Thymus (tissue), 11 donors: ENCODE data around the gene GPR21. TPM values are rescaled to one million over a fixed set of nuclear protein-coding genes. Genes with fewer than 3 reads are reported as not detected.

Experiments
- DNase-seq, 9 donors: peaks; one replicate each; pipeline ENCODE4 v3.0.0-alpha.2; 2013; ENCODE audit warnings: low spot score in 9 of 9, low read depth in 6 of 9, missing footprints in 1 of 9
- H3K27ac ChIP-seq, 2 donors: one replicate each; pipeline ENCODE4 v1.5.1; 2013; ENCODE audit warnings: control low read depth in 1 of 2, low read depth in 1 of 2, low read length in 1 of 2, mild to moderate bottlenecking in 1 of 2, moderate library complexity in 1 of 2
- H3K27me3 ChIP-seq, 2 donors: one replicate each; pipeline ENCODE4 v1.5.1; 2013; ENCODE audit warnings: low read length in 1 of 2; ENCODE audit not compliant: control insufficient read depth in 2 of 2, insufficient read depth in 1 of 2
- H3K36me3 ChIP-seq, 2 donors: one replicate each; pipeline ENCODE4 v1.5.1; 2013; ENCODE audit warnings: low read length in 1 of 2, mild to moderate bottlenecking in 1 of 2, moderate library complexity in 1 of 2; ENCODE audit not compliant: control insufficient read depth in 2 of 2, insufficient read depth in 2 of 2
- H3K4me1 ChIP-seq, 2 donors: one replicate each; pipeline ENCODE4 v1.5.1; 2013; ENCODE audit warnings: low read length in 2 of 2; ENCODE audit not compliant: control insufficient read depth in 2 of 2, insufficient read depth in 2 of 2
- H3K4me3 ChIP-seq, 2 donors: one replicate each; pipeline ENCODE4 v1.5.1; 2013; ENCODE audit warnings: low read length in 2 of 2, control low read depth in 1 of 2, mild to moderate bottlenecking in 1 of 2
- H3K9me3 ChIP-seq, 2 donors: one replicate each; pipeline ENCODE4 v1.5.1; 2013; ENCODE audit warnings: low read length in 1 of 2, mild to moderate bottlenecking in 1 of 2; ENCODE audit not compliant: control insufficient read depth in 2 of 2, insufficient read depth in 1 of 2
- WGBS: extraction: QIAGEN DNeasy Blood & Tissue Kit; methylation state at CpG from one replicate; pipeline ENCODE4 v1.1.7; 2013; 5-methylcytosine and 5-hydroxymethylcytosine counted together
- polyA plus RNA-seq: library from polyadenylated mRNA; stranded (reverse); fragments of 200-250 nt; gene quantifications from one replicate; pipeline ENCODE4 v1.2.3, GENCODE V29; 2013
- total RNA-seq: library from RNA; stranded (reverse); fragments of 120-200 nt; gene quantifications from one replicate; pipeline ENCODE4 v1.2.4, GENCODE V29; 2013
- donor health status: healthy.

Gene GPR21
- total and polyA plus RNA-seq, 2 donors: 0.07 TPM; not detected in 1

DNA sequence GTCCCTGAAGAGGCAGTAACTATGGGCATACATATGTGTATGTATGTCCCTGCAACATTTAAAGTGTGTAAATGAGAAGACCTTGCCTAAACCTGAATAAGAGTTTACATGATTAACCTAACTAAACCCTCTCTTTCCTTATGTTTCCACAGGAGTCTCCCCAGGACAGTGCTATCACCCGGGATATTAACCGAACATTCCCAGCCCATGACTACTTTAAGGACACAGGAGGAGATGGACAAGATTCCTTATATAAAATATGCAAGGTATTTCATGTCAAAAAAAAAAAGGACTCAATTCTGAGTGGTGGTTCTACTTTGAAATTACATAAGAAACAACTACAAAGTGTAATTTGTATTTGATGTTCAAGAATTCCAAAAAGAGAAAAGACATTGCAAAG, 31.7 kb downstream of the GPR21 start:
- no peak for DNase-seq
- H3K4me1 ChIP-seq: no peaks in the 10 kb centered on the region
- WGBS: over 99% methylated on average over 2 of the region's 2 CpGs
- H3K27ac ChIP-seq: no peak overlapping the region
- H3K36me3 ChIP-seq: peaks cover 14 to 21% of the 10 kb centered on the region in 2 donors
- no peaks in the 10 kb centered on the region for H3K27me3 ChIP-seq
- no peaks in the 10 kb centered on the region for H3K9me3 ChIP-seq
- no peak overlapping the region for H3K4me3 ChIP-seq

DNA sequence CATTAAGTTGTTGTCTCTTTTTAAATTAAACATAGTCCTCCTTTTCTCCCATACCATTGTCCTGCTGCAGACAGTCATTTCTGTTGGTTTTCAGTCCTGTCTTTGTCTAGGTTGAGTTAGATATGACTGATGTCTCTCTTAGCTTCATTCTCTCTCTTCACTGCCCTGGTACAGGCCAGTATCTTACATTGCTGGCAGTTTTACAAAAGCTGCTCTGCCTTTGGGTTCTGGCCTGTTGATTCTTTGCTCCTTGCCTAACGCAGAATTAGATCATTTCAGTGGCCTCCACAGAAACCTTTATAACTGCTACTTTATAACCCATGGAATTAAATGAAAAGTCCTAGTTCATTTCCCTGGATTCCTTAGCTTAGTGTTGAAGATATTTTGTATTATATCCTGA, 33.7 kb downstream of the GPR21 start:
- DNase-seq: no peak
- no peaks in the 10 kb centered on the region for H3K4me1 ChIP-seq
- peaks cover 16 to 24% of the 10 kb centered on the region in 2 donors for H3K36me3 ChIP-seq
- H3K9me3 ChIP-seq: no peaks in the 10 kb centered on the region
- no peaks in the 10 kb centered on the region for H3K27me3 ChIP-seq
- 94% methylated on average over 1 of the region's 1 CpG for WGBS
- no peak overlapping the region for H3K27ac ChIP-seq
- no peak overlapping the region for H3K4me3 ChIP-seq

DNA sequence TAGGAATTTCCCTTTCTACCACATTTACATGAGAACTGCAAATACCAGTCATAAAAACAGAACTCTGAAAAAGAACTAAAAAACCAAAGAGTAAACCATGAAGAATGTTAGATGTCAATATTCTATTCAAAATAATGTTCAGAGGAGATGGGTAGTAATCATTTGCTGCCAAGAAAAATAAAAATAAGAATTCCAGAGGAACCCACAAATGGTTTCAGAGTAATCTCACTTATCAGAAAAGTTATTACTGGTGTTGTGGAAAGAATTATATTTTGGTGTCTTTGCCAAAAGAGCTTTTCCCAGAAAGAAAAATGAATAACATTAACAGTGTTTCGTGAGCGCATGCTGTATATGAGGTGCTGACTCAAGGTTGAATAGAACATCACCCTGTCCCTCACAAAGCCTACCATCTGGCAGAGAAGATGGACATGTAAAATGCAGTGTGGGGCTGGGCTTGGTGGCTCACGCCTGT, 35.6 kb downstream of the GPR21 start:
- 93% methylated on average over 3 of the region's 3 CpGs for WGBS
- no peaks in the 10 kb centered on the region for H3K4me1 ChIP-seq
- no peak for DNase-seq
- peaks cover 16 to 39% of the 10 kb centered on the region in 2 donors for H3K36me3 ChIP-seq
- H3K9me3 ChIP-seq: no peaks in the 10 kb centered on the region
- no peaks in the 10 kb centered on the region for H3K27me3 ChIP-seq
- H3K27ac ChIP-seq: peak overlapping the region; percentile 11 to 41
- H3K4me3 ChIP-seq: no peak overlapping the region

DNA sequence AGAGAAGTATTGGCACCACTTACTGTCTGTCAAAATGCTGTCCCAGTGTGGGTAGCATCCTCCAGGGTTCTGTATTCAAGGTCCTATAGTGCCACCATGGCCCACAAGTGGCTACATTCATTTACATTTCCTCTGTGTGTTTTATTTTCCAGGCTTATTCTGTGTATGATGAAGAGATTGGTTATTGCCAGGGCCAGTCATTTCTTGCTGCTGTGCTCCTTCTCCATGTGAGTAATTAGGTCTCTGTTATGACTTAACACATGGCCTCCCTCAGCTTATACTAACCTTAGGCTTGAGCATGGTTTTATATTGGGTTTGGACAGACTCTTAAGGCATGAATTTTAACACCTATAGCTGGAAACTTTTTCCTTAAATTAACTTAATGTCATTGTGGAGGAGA, 36.7 kb downstream of the GPR21 start:
- Histone ChIP-seq H3K4me1 (no peaks in the 10 kb centered on the region), H3K9me3 (no peaks in the 10 kb centered on the region), H3K4me3 (no peak overlapping the region), H3K36me3 (peaks cover 16 to 43% of the 10 kb centered on the region in 2 donors), H3K27ac (no peak overlapping the region), H3K27me3 (no peaks in the 10 kb centered on the region)
- DNase-seq: no peak

DNA sequence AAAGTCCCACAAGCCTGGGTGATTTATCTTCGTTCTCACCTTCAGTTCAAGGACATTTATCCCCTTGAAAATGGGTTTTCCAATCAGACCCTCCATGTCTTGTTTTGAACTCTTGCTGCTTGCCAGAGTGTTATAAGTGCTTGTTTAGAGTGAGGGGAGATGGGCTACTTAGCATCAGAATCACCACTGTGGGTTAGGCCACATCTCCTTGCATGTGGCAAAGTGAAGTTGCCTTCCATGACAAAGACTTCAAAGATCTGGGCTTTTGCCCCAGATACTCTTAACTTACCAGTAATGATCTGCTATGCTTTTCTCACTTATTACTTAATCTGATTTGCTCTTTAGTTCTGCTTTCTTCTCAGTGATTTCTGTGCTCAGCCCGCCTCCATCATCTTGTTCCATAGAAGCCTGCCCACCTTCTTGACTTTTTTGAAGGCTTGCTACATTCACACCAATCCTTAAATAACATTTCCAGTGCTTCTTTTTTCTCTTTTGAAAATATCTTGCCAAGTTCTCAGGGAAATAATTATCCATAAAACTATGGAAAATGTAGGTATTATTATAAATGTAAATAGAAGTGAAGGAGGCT, 39.0 kb downstream of the GPR21 start:
- Histone ChIP-seq H3K4me3 (no peak overlapping the region), H3K9me3 (no peaks in the 10 kb centered on the region), H3K4me1 (no peaks in the 10 kb centered on the region), H3K27ac (no peak overlapping the region), H3K27me3 (no peaks in the 10 kb centered on the region), H3K36me3 (peaks cover 5 to 38% of the 10 kb centered on the region in 2 donors)
- WGBS: 98% methylated on average over 2 of the region's 2 CpGs
- DNase-seq: no peak

DNA sequence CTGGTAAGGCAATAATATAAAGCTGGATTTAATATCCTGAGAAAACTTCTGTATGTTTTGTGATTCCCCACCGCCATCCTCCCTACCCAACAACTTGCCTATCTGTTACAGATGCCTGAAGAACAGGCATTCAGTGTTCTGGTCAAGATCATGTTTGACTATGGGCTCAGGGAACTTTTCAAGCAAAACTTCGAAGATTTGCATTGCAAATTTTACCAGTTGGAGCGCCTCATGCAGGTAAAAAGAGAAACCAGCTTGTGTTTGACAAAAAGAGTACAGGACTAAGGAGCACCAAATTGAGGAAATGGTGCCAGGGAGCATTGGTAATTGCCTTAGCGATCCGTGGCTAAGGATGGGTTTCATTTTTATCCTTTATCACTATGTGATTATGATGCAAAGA, 40.0 kb downstream of the GPR21 start:
- 96% methylated on average over 5 of the region's 5 CpGs for WGBS
- DNase-seq: no peak
- no peaks in the 10 kb centered on the region for H3K9me3 ChIP-seq
- peaks cover 5 to 44% of the 10 kb centered on the region in 2 donors for H3K36me3 ChIP-seq
- no peak overlapping the region for H3K4me3 ChIP-seq
- H3K27me3 ChIP-seq: no peaks in the 10 kb centered on the region
- no peaks in the 10 kb centered on the region for H3K4me1 ChIP-seq
- H3K27ac ChIP-seq: no peak overlapping the region

DNA sequence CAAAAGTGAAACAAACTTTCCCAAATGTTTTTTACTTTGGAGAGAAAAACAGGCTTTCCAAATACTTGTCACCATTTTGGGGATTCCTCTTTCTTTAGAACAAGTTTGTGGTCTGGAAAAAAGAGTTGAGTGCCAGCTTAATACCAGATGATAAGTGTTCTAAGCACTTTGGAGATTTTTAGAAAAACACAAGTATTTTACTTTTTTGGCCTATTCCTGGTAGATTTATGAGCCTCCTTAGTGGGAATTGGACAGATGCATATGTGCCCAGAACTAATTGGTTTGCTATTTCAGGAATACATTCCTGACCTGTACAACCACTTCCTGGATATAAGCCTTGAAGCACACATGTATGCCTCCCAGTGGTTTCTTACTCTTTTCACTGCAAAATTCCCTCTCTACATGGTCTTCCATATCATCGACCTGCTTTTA, 40.5 kb downstream of the GPR21 start:
- Histone ChIP-seq H3K4me3 (no peak overlapping the region), H3K36me3 (peaks cover 8 to 47% of the 10 kb centered on the region in 2 donors), H3K27me3 (no peaks in the 10 kb centered on the region), H3K9me3 (no peaks in the 10 kb centered on the region), H3K4me1 (no peaks in the 10 kb centered on the region), H3K27ac (no peak overlapping the region)
- no peak for DNase-seq
- WGBS: 92% methylated on average over 1 of the region's 1 CpG

DNA sequence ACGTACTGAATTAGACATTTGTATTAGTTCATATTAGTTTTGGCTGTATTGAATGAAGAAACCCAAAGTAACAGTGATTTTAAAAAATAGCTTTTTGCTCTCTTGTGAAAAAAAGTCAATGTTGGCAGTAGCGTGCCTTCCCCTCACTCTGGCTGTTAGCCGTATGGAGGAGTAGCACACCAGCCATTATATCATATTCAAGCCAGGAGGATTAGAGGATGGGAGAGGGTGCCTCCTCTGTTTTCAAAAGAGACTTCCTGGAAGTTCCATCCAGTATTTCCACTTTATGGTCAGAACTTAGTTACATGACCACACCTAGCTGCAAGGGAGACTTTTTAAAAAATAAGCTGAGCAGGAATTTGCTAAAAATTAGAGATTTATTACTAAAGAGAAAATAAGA, 41.2 kb downstream of the GPR21 start:
- no peaks in the 10 kb centered on the region for H3K9me3 ChIP-seq
- no peaks in the 10 kb centered on the region for H3K4me1 ChIP-seq
- H3K27me3 ChIP-seq: no peaks in the 10 kb centered on the region
- no peak overlapping the region for H3K27ac ChIP-seq
- H3K36me3 ChIP-seq: peaks cover 8 to 47% of the 10 kb centered on the region in 2 donors
- 98% methylated on average over 3 of the region's 3 CpGs for WGBS
- no peak for DNase-seq
- no peak overlapping the region for H3K4me3 ChIP-seq

DNA sequence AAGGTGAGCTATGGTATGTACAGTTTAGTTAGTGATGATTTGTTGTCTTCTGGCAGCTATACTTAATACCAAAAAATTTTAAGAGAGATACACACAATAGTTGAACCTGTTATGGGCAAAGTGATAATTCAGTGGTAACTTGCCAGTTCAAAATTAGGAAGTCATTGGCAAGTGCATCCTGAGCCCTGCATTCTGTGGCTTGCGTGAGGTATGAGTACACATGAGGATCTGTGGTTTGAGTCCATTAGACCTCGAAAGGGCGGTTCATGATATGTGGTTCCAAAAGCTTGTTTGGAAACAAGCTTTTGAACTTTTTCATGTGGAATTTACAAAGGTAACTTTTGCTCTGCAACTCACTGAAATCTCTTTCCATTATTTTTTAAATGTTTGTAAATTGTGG, 47.0 kb downstream of the GPR21 start:
- Histone ChIP-seq H3K27ac (no peak overlapping the region), H3K27me3 (no peaks in the 10 kb centered on the region), H3K4me3 (no peak overlapping the region), H3K9me3 (no peaks in the 10 kb centered on the region), H3K36me3 (peaks cover 9 to 46% of the 10 kb centered on the region in 2 donors), H3K4me1 (no peaks in the 10 kb centered on the region)
- 43% methylated on average over 3 of the region's 3 CpGs for WGBS
- DNase-seq: no peak
